ENCODE measurements around the gene GRID1.
A peak's percentile ranks its signal among the peaks of the same experiment; 100 is the strongest.

Gene GRID1

GRCh38 chr10:86350897-86351296 lies 15.7 kb downstream of the GRID1 start:
- no peak for DNase-seq

GRCh38 chr10:86349940-86350630 lies 16.5 kb downstream of the GRID1 start:
- DNase-seq: no peak

GRCh38 chr10:86349474-86349873 lies 17.1 kb downstream of the GRID1 start:
- no peak for DNase-seq

GRCh38 chr10:86348321-86349210 lies 18.0 kb downstream of the GRID1 start:
- DNase-seq: no peak

- DNase-seq: no peak
Observed at GRCh38 chr10:86347856-86348255, 18.7 kb downstream of the GRID1 start.

- DNase-seq: no peak
Observed at GRCh38 chr10:86346799-86347665, 19.6 kb downstream of the GRID1 start.

- no peak for DNase-seq
Observed at GRCh38 chr10:86345859-86346798, 20.5 kb downstream of the GRID1 start.

GRCh38 chr10:86345296-86345858 lies 21.2 kb downstream of the GRID1 start:
- DNase-seq: no peak

GRCh38 chr10:86344714-86345161 lies 21.9 kb downstream of the GRID1 start:
- DNase-seq: peak in 1 of 2 experiments; percentile 22

- no peak for DNase-seq
Observed at GRCh38 chr10:86344281-86344680, 22.3 kb downstream of the GRID1 start.

GRCh38 chr10:86343761-86344160 lies 22.8 kb downstream of the GRID1 start:
- no peak for DNase-seq

GRCh38 chr10:86342111-86342863 lies 24.3 kb downstream of the GRID1 start:
- no peak for DNase-seq

- DNase-seq: no peak
Observed at GRCh38 chr10:86341361-86341811, 25.2 kb downstream of the GRID1 start.

- no peak for DNase-seq
Observed at GRCh38 chr10:86340991-86341260, 25.7 kb downstream of the GRID1 start.

- DNase-seq: no peak
Observed at GRCh38 chr10:86340176-86340990, 26.2 kb downstream of the GRID1 start.

GRCh38 chr10:86339226-86339865 lies 27.2 kb downstream of the GRID1 start:
- DNase-seq: no peak

GRCh38 chr10:86337121-86337601 lies 29.4 kb downstream of the GRID1 start:
- DNase-seq: no peak

- no peak for DNase-seq
Observed at GRCh38 chr10:86336341-86336740, 30.3 kb downstream of the GRID1 start.

- no peak for DNase-seq
Observed at GRCh38 chr10:86335831-86336230, 30.8 kb downstream of the GRID1 start.
